Stimulated activated naive CD8-positive, alpha-beta T cell treated with anti-CD3 and anti-CD28 coated beads, Interleukin-15, amount 100 ng/mL, for 72 hours (primary cell): ENCODE measurements around the gene CSF2RB.

Source experiments
- ATAC-seq: fragments of 150-1000 bp; cut with Tn5 transposase; 2 replicates; pipeline ENCODE4 v1.10.0; 2021; ENCODE audit warnings: mild to moderate bottlenecking, moderate library complexity
- DNase-seq, 2 donors: peaks; one replicate each; pipeline ENCODE4 v3.0.0; 2021 to 2022
- H3K27ac Mint-ChIP-seq, 2 donors: one replicate each; pipeline ENCODE4 v1.8.0; 2022; ENCODE audit warnings: mild to moderate bottlenecking in 2 of 2, mixed read lengths in 2 of 2, moderate library complexity in 2 of 2
- H3K27me3 Mint-ChIP-seq: one replicate; pipeline ENCODE4 v1.8.0; 2022; ENCODE audit warnings: mixed read lengths
- H3K4me1 Mint-ChIP-seq: one replicate; pipeline ENCODE4 v1.8.0; 2022; ENCODE audit warnings: mild to moderate bottlenecking, mixed read lengths
- H3K4me3 Mint-ChIP-seq, 2 donors: one replicate each; pipeline ENCODE4 v1.8.0; 2022; ENCODE audit warnings: mild to moderate bottlenecking in 2 of 2, mixed read lengths in 2 of 2, moderate library complexity in 1 of 2
- H3K9me3 Mint-ChIP-seq, 2 donors: one replicate each; pipeline ENCODE4 v1.8.0; 2022; ENCODE audit warnings: mixed read lengths in 2 of 2

CSF2RB gene

GRCh38 chr22:36954251-36955014 lies 41.0 kb downstream of the CSF2RB start:
- no peak for ATAC-seq
- Mint-ChIP-seq H3K4me1 (peaks cover 8% of the 10 kb centered on the region), H3K4me3 (no peak overlapping the region), H3K27ac (no peak overlapping the region), H3K9me3 (peaks cover 8 to 11% of the 10 kb centered on the region in 2 donors), H3K27me3 (peaks cover 31% of the 10 kb centered on the region)
- no peak for DNase-seq

GRCh38 chr22:36955691-36956090 lies 42.3 kb downstream of the CSF2RB start:
- Mint-ChIP-seq H3K27me3 (peaks cover 40% of the 10 kb centered on the region), H3K9me3 (peaks cover 8 to 11% of the 10 kb centered on the region in 2 donors), H3K27ac (no peak overlapping the region), H3K4me1 (peaks cover 8% of the 10 kb centered on the region), H3K4me3 (no peak overlapping the region)
- no peak for DNase-seq
- ATAC-seq = no peak

GRCh38 chr22:36958366-36958765 lies 44.9 kb downstream of the CSF2RB start:
- no peak overlapping the region for H3K27ac Mint-ChIP-seq
- DNase-seq = no peak
- H3K4me3 Mint-ChIP-seq = no peak overlapping the region
- peaks cover 8% of the 10 kb centered on the region for H3K4me1 Mint-ChIP-seq
- H3K9me3 Mint-ChIP-seq = peaks cover 8 to 11% of the 10 kb centered on the region in 2 donors
- peaks cover 45% of the 10 kb centered on the region for H3K27me3 Mint-ChIP-seq
- ATAC-seq = no peak

GRCh38 chr22:36961626-36962025 lies 48.2 kb downstream of the CSF2RB start:
- Mint-ChIP-seq H3K4me3 (no peak overlapping the region), H3K27me3 (peaks cover 36% of the 10 kb centered on the region), H3K27ac (no peak overlapping the region), H3K9me3 (peaks cover 5 to 7% of the 10 kb centered on the region in 2 donors), H3K4me1 (no peaks in the 10 kb centered on the region)
- ATAC-seq (no peak), DNase-seq (no peak)

- Mint-ChIP-seq H3K27me3 (peaks cover 36% of the 10 kb centered on the region), H3K27ac (no peak overlapping the region), H3K9me3 (no peaks in the 10 kb centered on the region), H3K4me3 (no peak overlapping the region), H3K4me1 (no peaks in the 10 kb centered on the region)
- DNase-seq (no peak), ATAC-seq (no peak)
Measured at GRCh38 chr22:36963302-36963701, 49.9 kb downstream of the CSF2RB start.

GRCh38 chr22:36964106-36964505 lies 50.7 kb downstream of the CSF2RB start:
- Mint-ChIP-seq H3K9me3 (no peaks in the 10 kb centered on the region), H3K27me3 (peaks cover 34% of the 10 kb centered on the region), H3K4me3 (no peak overlapping the region), H3K4me1 (no peaks in the 10 kb centered on the region), H3K27ac (no peak overlapping the region)
- no peak for ATAC-seq
- DNase-seq = no peak

- Mint-ChIP-seq H3K27me3 (peaks cover 22% of the 10 kb centered on the region), H3K27ac (peak overlapping the region; percentile 14 to 42), H3K4me1 (no peaks in the 10 kb centered on the region), H3K4me3 (no peak overlapping the region), H3K9me3 (no peaks in the 10 kb centered on the region)
- ATAC-seq (no peak), DNase-seq (no peak)
Measured at GRCh38 chr22:36965696-36966095, 52.3 kb downstream of the CSF2RB start.

GRCh38 chr22:36966851-36967540 lies 53.6 kb downstream of the CSF2RB start:
- no peaks in the 10 kb centered on the region for H3K9me3 Mint-ChIP-seq
- H3K4me3 Mint-ChIP-seq = no peak overlapping the region
- H3K27me3 Mint-ChIP-seq = peaks cover 9% of the 10 kb centered on the region
- no peaks in the 10 kb centered on the region for H3K4me1 Mint-ChIP-seq
- DNase-seq (no peak), ATAC-seq (no peak)
- no peak overlapping the region for H3K27ac Mint-ChIP-seq

- ATAC-seq = no peak
- Mint-ChIP-seq H3K9me3 (no peaks in the 10 kb centered on the region), H3K4me1 (no peaks in the 10 kb centered on the region), H3K27me3 (peaks cover 4% of the 10 kb centered on the region), H3K4me3 (no peak overlapping the region), H3K27ac (no peak overlapping the region)
- no peak for DNase-seq
Measured at GRCh38 chr22:36968249-36968964, 55.0 kb downstream of the CSF2RB start.

GRCh38 chr22:36971341-36972125 lies 58.1 kb downstream of the CSF2RB start:
- Mint-ChIP-seq H3K4me3 (no peak overlapping the region), H3K27me3 (no peaks in the 10 kb centered on the region), H3K4me1 (no peaks in the 10 kb centered on the region), H3K9me3 (no peaks in the 10 kb centered on the region), H3K27ac (no peak overlapping the region)
- ATAC-seq (no peak), DNase-seq (no peak)

- no peak for DNase-seq
- no peaks in the 10 kb centered on the region for H3K27me3 Mint-ChIP-seq
- H3K4me1 Mint-ChIP-seq = peaks cover 18% of the 10 kb centered on the region
- no peak for ATAC-seq
- H3K9me3 Mint-ChIP-seq = no peaks in the 10 kb centered on the region
- no peak overlapping the region for H3K27ac Mint-ChIP-seq
- H3K4me3 Mint-ChIP-seq = no peak overlapping the region
Measured at GRCh38 chr22:36976606-36977005, 63.2 kb downstream of the CSF2RB start.

- Mint-ChIP-seq H3K4me1 (peaks cover 18% of the 10 kb centered on the region), H3K27me3 (peaks cover 6% of the 10 kb centered on the region), H3K9me3 (no peaks in the 10 kb centered on the region), H3K27ac (peak overlapping the region; percentile 95 to 99), H3K4me3 (peak overlapping the region; percentile 96)
- DNase-seq (peak; percentile 81 to 88), ATAC-seq (peak; percentile 99)
Measured at GRCh38 chr22:36977401-36977861, 64.0 kb downstream of the CSF2RB start.

GRCh38 chr22:36977947-36978660 lies 64.7 kb downstream of the CSF2RB start:
- ATAC-seq = peak; percentile 79
- no peaks in the 10 kb centered on the region for H3K9me3 Mint-ChIP-seq
- H3K4me1 Mint-ChIP-seq = peaks cover 18% of the 10 kb centered on the region
- peak overlapping the region; percentile 96 for H3K4me3 Mint-ChIP-seq
- H3K27me3 Mint-ChIP-seq = peaks cover 12% of the 10 kb centered on the region
- DNase-seq = peak; percentile 83 to 87
- H3K27ac Mint-ChIP-seq = peak overlapping the region; percentile 95 to 99

GRCh38 chr22:36979016-36979910 lies 65.8 kb downstream of the CSF2RB start:
- Mint-ChIP-seq H3K9me3 (no peaks in the 10 kb centered on the region), H3K4me1 (peaks cover 18% of the 10 kb centered on the region), H3K27me3 (peaks cover 19% of the 10 kb centered on the region), H3K27ac (peak overlapping the region in 1 of 2 donors; percentile 61), H3K4me3 (no peak overlapping the region)
- ATAC-seq = no peak
- no peak for DNase-seq
